Pons (tissue), 1 donor: ENCODE results near the gene LTBR.

ENCODE experiments used
- DNase-seq: peaks from one replicate; pipeline ENCODE4 v3.0.0-alpha.2; 2016; ENCODE audit warnings: low spot score

LTBR gene

GRCh38 chr12:6368906-6369525, 14.9 kb upstream of the LTBR start:
- DNase-seq: no peak

- no peak for DNase-seq
Measured at GRCh38 chr12:6369916-6370575, 13.9 kb upstream of the LTBR start.

GRCh38 chr12:6370576-6370935, 13.4 kb upstream of the LTBR start:
- no peak for DNase-seq

- DNase-seq: no peak
Measured at GRCh38 chr12:6370994-6371754, 12.8 kb upstream of the LTBR start.

GRCh38 chr12:6372403-6373003, 11.5 kb upstream of the LTBR start:
- no peak for DNase-seq

- no peak for DNase-seq
Measured at GRCh38 chr12:6373022-6373787, 10.8 kb upstream of the LTBR start.

GRCh38 chr12:6374028-6374785, 9.8 kb upstream of the LTBR start:
- no peak for DNase-seq

GRCh38 chr12:6374786-6375160, 9.2 kb upstream of the LTBR start:
- no peak for DNase-seq

- DNase-seq: no peak
Measured at GRCh38 chr12:6375269-6376078, 8.5 kb upstream of the LTBR start, which contains the start of gene SCNN1A. Gene SCNN1A, minus strand, starts transcription at chr12:6375563. Its CDS starts 780 bp downstream, at chr12:6374783.

- no peak for DNase-seq
Measured at GRCh38 chr12:6376079-6376869, 7.7 kb upstream of the LTBR start.

GRCh38 chr12:6376870-6377666, 6.9 kb upstream of the LTBR start:
- no peak for DNase-seq

- DNase-seq: no peak
Measured at GRCh38 chr12:6377667-6377994, 6.3 kb upstream of the LTBR start.

GRCh38 chr12:6378709-6379472, 5.1 kb upstream of the LTBR start:
- DNase-seq: peak; percentile 43

- DNase-seq: no peak
Measured at GRCh38 chr12:6380141-6381121, 3.5 kb upstream of the LTBR start.

- DNase-seq: no peak
Measured at GRCh38 chr12:6382371-6382770, 1.6 kb upstream of the LTBR start.

- no peak for DNase-seq
Measured at GRCh38 chr12:6382982-6383381, 980 bp upstream of the LTBR start.
